ENCODE results near the gene PID1. TPM values are rescaled to one million over a fixed set of nuclear protein-coding genes. Genes with fewer than 3 reads are reported as not detected.

PID1 gene
- total RNA-seq, 4 donors from 2014 or later = 33.1 to 48.6 (median 39.7) TPM

- peaks cover 0 to 9% (median 0%) of the 10 kb centered on the region in 4 donors for H3K9me3 ChIP-seq
- H3K4me3 ChIP-seq = no peak overlapping the region
- H3K36me3 ChIP-seq = peaks cover 0 to 11% (median 0%) of the 10 kb centered on the region in 3 donors
- TF ChIP-seq EP300 (IDR thresholded peaks at IDR 0.05) (peak in 1 of 2 donors; percentile 28), POLR2A (IDR thresholded peaks at IDR 0.05) (no peak), CTCF (IDR thresholded peaks at IDR 0.05) (no peak)
- H3K4me1 ChIP-seq = peaks cover 0 to 1% (median 0%) of the 10 kb centered on the region in 4 donors
- H3K27ac ChIP-seq = peak overlapping the region in 2 of 4 donors; percentile 18 to 51
- WGBS, 2 donors = 74 to 79% methylated on average over 4 of the region's 4 CpGs
- no peak for DNase-seq (ENCODE audit: low spot score in 2 of 2)
- peaks cover 0 to 2% of the 10 kb centered on the region in 2 donors for H3K27me3 ChIP-seq
Measured at GRCh38 chr2:229265727-229266126, 5.4 kb downstream of the PID1 start.

- WGBS, 2 donors = 73 to 76% methylated on average over 1 of the region's 1 CpG
- peak in 1 of 2 donors; percentile 20 for TF ChIP-seq EP300 (IDR thresholded peaks at IDR 0.05)
- TF ChIP-seq CTCF (IDR thresholded peaks at IDR 0.05) = no peak
- TF ChIP-seq POLR2A (IDR thresholded peaks at IDR 0.05) = no peak
- peak; percentile 25 to 29 for DNase-seq (ENCODE audit: low spot score in 2 of 2)
- H3K4me3 ChIP-seq = no peak overlapping the region
- no peaks in the 10 kb centered on the region for H3K4me1 ChIP-seq
- H3K36me3 ChIP-seq = peaks cover 0 to 11% (median 0%) of the 10 kb centered on the region in 3 donors
- H3K9me3 ChIP-seq = peaks cover 0 to 20% (median 0%) of the 10 kb centered on the region in 4 donors
- no peaks in the 10 kb centered on the region for H3K27me3 ChIP-seq
- peak overlapping the region in 1 of 4 donors; percentile 8 for H3K27ac ChIP-seq
Measured at GRCh38 chr2:229261599-229261998, 9.5 kb downstream of the PID1 start.

GRCh38 chr2:229261076-229261475 is 10.0 kb downstream of the PID1 start:
- 73 to 94% methylated on average over 3 of the region's 3 CpGs for WGBS, 2 donors
- Histone ChIP-seq H3K4me3 (no peak overlapping the region), H3K36me3 (peaks cover 0 to 11% (median 0%) of the 10 kb centered on the region in 3 donors), H3K9me3 (peaks cover 0 to 20% (median 0%) of the 10 kb centered on the region in 4 donors), H3K27ac (peak overlapping the region in 1 of 4 donors; percentile 8), H3K27me3 (no peaks in the 10 kb centered on the region), H3K4me1 (no peaks in the 10 kb centered on the region)
- TF ChIP-seq CTCF (IDR thresholded peaks at IDR 0.05) = no peak
- DNase-seq (ENCODE audit: low spot score in 2 of 2) = no peak

- DNase-seq (ENCODE audit: low spot score in 2 of 2) = peak; percentile 30 to 60
- Histone ChIP-seq H3K27ac (peak overlapping the region in 3 of 4 donors; percentile 6 to 66 (median 44)), H3K4me1 (peaks cover 0 to 2% (median 0%) of the 10 kb centered on the region in 4 donors), H3K9me3 (peaks cover 0 to 20% (median 0%) of the 10 kb centered on the region in 4 donors), H3K36me3 (peaks cover 0 to 11% (median 0%) of the 10 kb centered on the region in 3 donors), H3K27me3 (no peaks in the 10 kb centered on the region), H3K4me3 (no peak overlapping the region)
- TF ChIP-seq EP300 (IDR thresholded peaks at IDR 0.05) (peak in 1 of 2 donors; percentile 89), POLR2A (IDR thresholded peaks at IDR 0.05) (no peak), CTCF (IDR thresholded peaks at IDR 0.05) (no peak)
- 45 to 53% methylated on average over 2 of the region's 2 CpGs for WGBS, 2 donors
Measured at GRCh38 chr2:229257985-229258384, 13.1 kb downstream of the PID1 start.

GRCh38 chr2:229256376-229256775 is 14.7 kb downstream of the PID1 start:
- TF ChIP-seq EP300 (IDR thresholded peaks at IDR 0.05) (no peak), CTCF (IDR thresholded peaks at IDR 0.05) (no peak), POLR2A (IDR thresholded peaks at IDR 0.05) (no peak)

More at GRCh38 chr2:229256376-229256775, 14.7 kb downstream of the PID1 start:
- peaks cover 0 to 17% (median 0%) of the 10 kb centered on the region in 4 donors for H3K9me3 ChIP-seq
- peaks cover 0 to 5% (median 0%) of the 10 kb centered on the region in 3 donors for H3K36me3 ChIP-seq
- DNase-seq (ENCODE audit: low spot score in 2 of 2) = no peak
- H3K4me3 ChIP-seq = no peak overlapping the region
- peaks cover 0 to 15% (median 0%) of the 10 kb centered on the region in 4 donors for H3K4me1 ChIP-seq
- H3K27ac ChIP-seq = no peak overlapping the region
- no peaks in the 10 kb centered on the region for H3K27me3 ChIP-seq
